H1 (cell line): ENCODE data around the gene MEIS2.

Experiments used
- EP300 ChIP-seq, 2 experiments: IDR thresholded peaks; 1 replicate in 1 of 2; 2 replicates in 1 of 2; pipeline ENCODE4 v1.6.1; 2011 to 2012; ENCODE audit warnings: low read depth in 2 of 2, low read length in 2 of 2, mild to moderate bottlenecking in 2 of 2, borderline replicate concordance in 1 of 2, inconsistent platforms in 1 of 2, moderate library complexity in 1 of 2
- HDAC2 ChIP-seq, 2 experiments: fragments of 300-600 bp in 1 of 2; sonication (generic) in 1 of 2; IDR thresholded peaks; 2 replicates each; pipeline ENCODE4 v1.6.1; 2011 to 2012; ENCODE audit warnings: low read depth in 2 of 2, low read length in 2 of 2, mild to moderate bottlenecking in 2 of 2, moderate library complexity in 2 of 2, borderline replicate concordance in 1 of 2, inconsistent platforms in 1 of 2
- KDM5A ChIP-seq: fragments of 200-600 bp; IDR thresholded peaks from 2 replicates; pipeline ENCODE4 v1.7.1; 2012; ENCODE audit warnings: mild to moderate bottlenecking, low read length, inconsistent platforms, mixed read lengths
- POLR2A ChIP-seq, 2 experiments: IDR thresholded peaks; 1 replicate in 1 of 2; 2 replicates in 1 of 2; pipeline ENCODE4 v1.6.1; 2011; ENCODE audit warnings: low read depth in 2 of 2, low read length in 2 of 2, mild to moderate bottlenecking in 2 of 2; ENCODE audit errors: control extremely low read depth in 1 of 2
- POLR2AphosphoS5 ChIP-seq: IDR thresholded peaks from 2 replicates; pipeline ENCODE4 v1.6.1; 2011; ENCODE audit warnings: low read depth, low read length
- RAD21 ChIP-seq, 2 experiments: IDR thresholded peaks in 1 of 2; conservative IDR thresholded peaks in 1 of 2; 2 replicates each; pipeline ENCODE4 v1.6.1; 2011; ENCODE audit warnings: low read depth in 2 of 2, low read length in 2 of 2, improper control_type of control experiment in 1 of 2, inconsistent platforms in 1 of 2, mild to moderate bottlenecking in 1 of 2, moderate library complexity in 1 of 2
- YY1 ChIP-seq: IDR thresholded peaks from 2 replicates; pipeline ENCODE4 v1.6.1; 2011; ENCODE audit warnings: low read depth, mild to moderate bottlenecking, low read length
- TF ChIP-seq, protein P1 (sequence below): IDR thresholded peaks from 2 replicates; pipeline ENCODE4 v1.6.1; 2011; ENCODE audit warnings: low read depth, mild to moderate bottlenecking, low read length; ENCODE audit not compliant: insufficient read depth
- TF ChIP-seq, protein P2 (sequence below), 3 experiments: IDR thresholded peaks; 1 replicate in 2 of 3; 2 replicates in 1 of 3; pipeline versions ENCODE4 v1.5.1 to v1.6.1; 2011; ENCODE audit warnings: low read length in 3 of 3, mild to moderate bottlenecking in 3 of 3, inconsistent platforms in 2 of 3, low read depth in 1 of 3, moderate library complexity in 1 of 3; ENCODE audit not compliant: insufficient read depth in 1 of 3; ENCODE audit errors: control extremely low read depth in 1 of 3
- TF ChIP-seq, protein P3 (sequence below): IDR thresholded peaks from 2 replicates; pipeline ENCODE4 v1.6.1; 2012; ENCODE audit warnings: low read length, inconsistent platforms

DNA sequence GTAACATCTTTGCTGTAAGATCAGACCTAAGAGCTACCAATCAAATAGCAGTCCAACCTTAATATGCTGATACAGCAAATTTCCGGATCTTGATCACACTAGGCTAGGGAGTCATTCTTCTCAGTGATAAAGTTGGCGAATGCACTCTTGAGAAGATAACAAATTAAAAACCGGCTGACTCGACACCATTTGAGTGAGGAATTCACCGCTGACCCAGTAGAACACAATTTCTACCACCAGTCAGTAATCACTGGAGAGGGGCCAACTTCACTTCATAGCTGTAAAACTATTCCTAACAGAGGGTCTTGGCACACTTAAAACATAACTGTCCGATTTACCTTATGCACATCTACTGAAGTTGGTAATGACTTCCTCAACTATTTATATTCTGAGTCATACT, 47.2 kb downstream of the MEIS2 start:
- TF ChIP-seq POLR2A (IDR thresholded peaks at IDR 0.05; ENCODE audit: control extremely low read depth in 1 of 2, low read depth in 2 of 2, low read length in 2 of 2): no peak
- TF ChIP-seq, protein P1, sequence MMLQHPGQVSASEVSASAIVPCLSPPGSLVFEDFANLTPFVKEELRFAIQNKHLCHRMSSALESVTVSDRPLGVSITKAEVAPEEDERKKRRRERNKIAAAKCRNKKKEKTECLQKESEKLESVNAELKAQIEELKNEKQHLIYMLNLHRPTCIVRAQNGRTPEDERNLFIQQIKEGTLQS: no peak
- TF ChIP-seq, protein P2, sequence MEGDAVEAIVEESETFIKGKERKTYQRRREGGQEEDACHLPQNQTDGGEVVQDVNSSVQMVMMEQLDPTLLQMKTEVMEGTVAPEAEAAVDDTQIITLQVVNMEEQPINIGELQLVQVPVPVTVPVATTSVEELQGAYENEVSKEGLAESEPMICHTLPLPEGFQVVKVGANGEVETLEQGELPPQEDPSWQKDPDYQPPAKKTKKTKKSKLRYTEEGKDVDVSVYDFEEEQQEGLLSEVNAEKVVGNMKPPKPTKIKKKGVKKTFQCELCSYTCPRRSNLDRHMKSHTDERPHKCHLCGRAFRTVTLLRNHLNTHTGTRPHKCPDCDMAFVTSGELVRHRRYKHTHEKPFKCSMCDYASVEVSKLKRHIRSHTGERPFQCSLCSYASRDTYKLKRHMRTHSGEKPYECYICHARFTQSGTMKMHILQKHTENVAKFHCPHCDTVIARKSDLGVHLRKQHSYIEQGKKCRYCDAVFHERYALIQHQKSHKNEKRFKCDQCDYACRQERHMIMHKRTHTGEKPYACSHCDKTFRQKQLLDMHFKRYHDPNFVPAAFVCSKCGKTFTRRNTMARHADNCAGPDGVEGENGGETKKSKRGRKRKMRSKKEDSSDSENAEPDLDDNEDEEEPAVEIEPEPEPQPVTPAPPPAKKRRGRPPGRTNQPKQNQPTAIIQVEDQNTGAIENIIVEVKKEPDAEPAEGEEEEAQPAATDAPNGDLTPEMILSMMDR (IDR thresholded peaks at IDR 0.05; ENCODE audit: control extremely low read depth in 1 of 3, insufficient read depth in 1 of 3, low read depth in 1 of 3, low read length in 3 of 3): no peak
- TF ChIP-seq, protein P3, sequence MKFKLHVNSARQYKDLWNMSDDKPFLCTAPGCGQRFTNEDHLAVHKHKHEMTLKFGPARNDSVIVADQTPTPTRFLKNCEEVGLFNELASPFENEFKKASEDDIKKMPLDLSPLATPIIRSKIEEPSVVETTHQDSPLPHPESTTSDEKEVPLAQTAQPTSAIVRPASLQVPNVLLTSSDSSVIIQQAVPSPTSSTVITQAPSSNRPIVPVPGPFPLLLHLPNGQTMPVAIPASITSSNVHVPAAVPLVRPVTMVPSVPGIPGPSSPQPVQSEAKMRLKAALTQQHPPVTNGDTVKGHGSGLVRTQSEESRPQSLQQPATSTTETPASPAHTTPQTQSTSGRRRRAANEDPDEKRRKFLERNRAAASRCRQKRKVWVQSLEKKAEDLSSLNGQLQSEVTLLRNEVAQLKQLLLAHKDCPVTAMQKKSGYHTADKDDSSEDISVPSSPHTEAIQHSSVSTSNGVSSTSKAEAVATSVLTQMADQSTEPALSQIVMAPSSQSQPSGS: no peak
- TF ChIP-seq HDAC2 (IDR thresholded peaks at IDR 0.05; ENCODE audit: borderline replicate concordance in 1 of 2, low read depth in 2 of 2, low read length in 2 of 2): no peak
- TF ChIP-seq KDM5A: no peak
- TF ChIP-seq YY1: no peak
- TF ChIP-seq RAD21 (IDR thresholded peaks at IDR 0.05 in 1 of 2, conservative IDR thresholded peaks at IDR 0.05 in 1 of 2; ENCODE audit: low read depth in 2 of 2, low read length in 2 of 2): no peak
- no peak for TF ChIP-seq POLR2AphosphoS5
- no peak for TF ChIP-seq EP300 (IDR thresholded peaks at IDR 0.05; ENCODE audit: borderline replicate concordance in 1 of 2, low read depth in 2 of 2, low read length in 2 of 2)
